ENCODE measurements around the gene RAB27B. TPM values are rescaled to one million over a fixed set of nuclear protein-coding genes. Genes with fewer than 3 reads are reported as not detected.

The RAB27B gene
- total and polyA plus RNA-seq, 4 donors, result under 0.01 to 1.3 (median 0.76) TPM

DNA sequence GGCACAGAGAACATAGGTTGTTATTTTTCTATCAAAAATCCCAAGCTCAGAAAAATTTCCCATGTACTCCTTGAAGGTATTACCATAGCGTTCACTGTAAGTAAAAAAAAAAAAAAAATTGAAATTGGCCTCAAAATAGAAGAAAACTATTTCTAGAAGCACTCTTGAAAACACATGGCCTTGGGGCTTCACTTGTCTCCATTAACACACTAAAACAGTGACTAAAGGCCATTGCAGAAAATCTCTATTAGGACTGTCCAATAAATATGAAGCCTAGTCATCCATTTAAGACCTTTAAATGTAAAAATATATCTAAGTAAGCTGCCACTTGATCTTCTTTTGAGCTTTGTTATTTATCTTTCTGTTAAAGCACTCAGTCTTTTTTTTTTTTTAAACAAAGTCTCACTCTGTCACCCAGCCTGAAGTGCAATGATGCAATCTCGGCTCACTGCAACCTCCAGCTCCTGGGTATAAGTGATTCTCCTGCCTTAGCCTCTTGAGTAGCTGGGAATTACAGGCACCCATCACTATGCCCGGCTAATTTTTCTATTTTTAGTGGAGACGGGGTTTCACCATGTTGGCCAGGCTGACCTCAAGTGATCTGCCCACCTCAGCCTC is 95.2 kb downstream of the RAB27B start:
- H3K4me3 ChIP-seq (ENCODE audit: low read length in 2 of 2), result no peak overlapping the region
- ATAC-seq (ENCODE audit: low FRiP score), result no peak
- 44 to 60% methylated on average over 4 of the region's 4 CpGs for WGBS, 2 donors

DNA sequence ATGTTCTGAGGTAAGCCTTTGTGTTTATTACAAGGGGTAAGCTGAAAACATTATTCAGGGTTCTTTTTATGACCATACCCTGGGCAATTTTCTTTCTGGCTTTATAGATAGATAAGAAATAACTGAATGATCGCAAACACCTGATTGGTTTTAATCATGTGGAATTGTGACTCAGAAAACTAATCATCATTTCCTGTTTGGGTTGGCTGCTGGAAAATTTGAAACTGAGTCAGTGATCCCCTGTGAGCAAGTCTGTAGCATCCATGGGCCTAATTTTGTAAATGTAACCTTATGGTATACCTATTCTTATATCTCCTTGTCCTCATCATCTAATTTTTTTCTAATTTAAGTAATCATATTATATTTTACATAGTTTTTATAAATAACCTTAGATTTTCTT is 96.7 kb downstream of the RAB27B start:
- peaks cover 1% of the 10 kb centered on the region for H3K9me3 ChIP-seq (ENCODE audit: control insufficient read depth, low read length)
- ATAC-seq (ENCODE audit: low FRiP score) (no peak), DNase-seq (no peak)
- H3K4me1 ChIP-seq (ENCODE audit: control insufficient read depth in 1 of 2, insufficient read depth in 2 of 2, low read length in 2 of 2), result no peaks in the 10 kb centered on the region
- H3K4me3 ChIP-seq (ENCODE audit: low read length in 2 of 2), result no peak overlapping the region
- 85 to 98% methylated on average over 1 of the region's 1 CpG for WGBS, 2 donors
- no peak overlapping the region for H3K27ac ChIP-seq (ENCODE audit: low read depth in 1 of 2, low read length in 2 of 2)
- no peaks in the 10 kb centered on the region for H3K27me3 ChIP-seq (ENCODE audit: control insufficient read depth in 1 of 2, insufficient read depth in 2 of 2, low read length in 1 of 2)
- no peaks in the 10 kb centered on the region for H3K36me3 ChIP-seq (ENCODE audit: control insufficient read depth in 1 of 2, insufficient read depth in 2 of 2, low read length in 1 of 2)
- intact Hi-C loops (cut with DNase I), result no loop called here

More for the DNA sequence above, 95.2 kb downstream of the RAB27B start:
- H3K9me3 ChIP-seq (ENCODE audit: control insufficient read depth, low read length), result no peaks in the 10 kb centered on the region
- intact Hi-C loops (cut with DNase I), result no loop called here
- H3K36me3 ChIP-seq (ENCODE audit: control insufficient read depth in 1 of 2, insufficient read depth in 2 of 2, low read length in 1 of 2), result no peaks in the 10 kb centered on the region
- H3K27me3 ChIP-seq (ENCODE audit: control insufficient read depth in 1 of 2, insufficient read depth in 2 of 2, low read length in 1 of 2), result no peaks in the 10 kb centered on the region
- DNase-seq, result no peak
- H3K27ac ChIP-seq (ENCODE audit: low read depth in 1 of 2, low read length in 2 of 2), result no peak overlapping the region
- H3K4me1 ChIP-seq (ENCODE audit: control insufficient read depth in 1 of 2, insufficient read depth in 2 of 2, low read length in 2 of 2), result no peaks in the 10 kb centered on the region

DNA sequence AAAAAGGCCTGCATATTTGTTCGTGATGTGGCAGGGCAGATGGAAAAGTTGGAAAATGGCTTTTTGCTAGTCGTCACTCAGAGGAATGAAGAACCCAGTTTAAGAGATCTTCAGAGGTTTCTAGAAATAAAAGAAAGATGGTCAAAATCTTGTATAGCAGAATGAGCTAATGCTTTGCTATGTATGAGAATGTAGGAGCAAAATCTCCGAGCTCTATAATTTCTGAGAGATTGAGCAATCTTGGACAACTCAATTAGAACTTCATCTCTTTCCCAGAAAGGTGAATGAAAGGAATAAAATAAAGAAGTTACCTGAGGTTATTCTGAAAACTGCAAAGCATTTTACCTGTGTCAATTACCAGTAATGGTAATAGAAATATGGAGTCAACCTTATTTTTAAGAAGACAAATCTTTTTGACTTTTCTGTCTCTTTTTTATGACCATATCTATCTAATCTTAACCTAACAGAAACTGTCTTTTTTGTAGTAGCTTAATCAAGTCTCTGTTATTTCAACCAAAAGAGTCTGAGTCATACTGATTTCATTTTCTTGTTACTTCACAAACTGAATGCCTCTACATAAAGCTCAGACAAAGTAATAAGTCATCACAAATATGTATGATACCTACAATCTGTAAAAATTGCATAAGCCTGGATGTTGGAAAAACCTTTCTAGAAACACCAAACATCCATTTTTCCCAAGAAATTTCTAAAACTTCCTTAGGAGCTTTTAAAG is 98.5 kb downstream of the RAB27B start:
- H3K4me3 ChIP-seq (ENCODE audit: low read length in 2 of 2), result no peak overlapping the region
- H3K27me3 ChIP-seq (ENCODE audit: control insufficient read depth in 1 of 2, insufficient read depth in 2 of 2, low read length in 1 of 2), result no peaks in the 10 kb centered on the region
- no peak overlapping the region for H3K27ac ChIP-seq (ENCODE audit: low read depth in 1 of 2, low read length in 2 of 2)
- no peaks in the 10 kb centered on the region for H3K4me1 ChIP-seq (ENCODE audit: control insufficient read depth in 1 of 2, insufficient read depth in 2 of 2, low read length in 2 of 2)
- ATAC-seq (ENCODE audit: low FRiP score) (no peak), DNase-seq (no peak)
- 87 to 92% methylated on average over 3 of the region's 3 CpGs for WGBS, 2 donors
- intact Hi-C loops (cut with DNase I), result no loop called here
- H3K36me3 ChIP-seq (ENCODE audit: control insufficient read depth in 1 of 2, insufficient read depth in 2 of 2, low read length in 1 of 2), result no peaks in the 10 kb centered on the region
- peaks cover 1% of the 10 kb centered on the region for H3K9me3 ChIP-seq (ENCODE audit: control insufficient read depth, low read length)

DNA sequence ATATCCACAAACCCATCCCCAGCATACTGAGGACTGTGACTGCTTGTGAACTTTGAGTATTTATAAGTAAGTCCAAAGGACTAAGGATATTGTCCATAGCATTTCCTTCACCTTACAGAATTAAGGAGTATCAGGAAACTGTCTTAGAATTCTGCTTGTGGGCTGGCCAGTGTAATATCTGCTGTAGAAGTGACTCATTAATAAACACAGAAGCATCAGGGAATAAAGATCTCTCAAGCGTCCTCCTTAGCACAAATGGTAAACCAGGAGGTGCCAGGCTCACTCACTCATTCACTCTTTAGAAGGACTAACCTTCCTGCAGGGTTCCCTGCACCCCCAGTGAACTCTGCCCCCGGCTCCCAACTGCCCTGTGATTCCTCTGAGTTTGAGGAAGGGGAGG is 100.0 kb downstream of the RAB27B start:
- no peaks in the 10 kb centered on the region for H3K4me1 ChIP-seq (ENCODE audit: control insufficient read depth in 1 of 2, insufficient read depth in 2 of 2, low read length in 2 of 2)
- DNase-seq, result no peak
- no peaks in the 10 kb centered on the region for H3K36me3 ChIP-seq (ENCODE audit: control insufficient read depth in 1 of 2, insufficient read depth in 2 of 2, low read length in 1 of 2)
- 78 to 84% methylated on average over 2 of the region's 2 CpGs for WGBS, 2 donors
- H3K4me3 ChIP-seq (ENCODE audit: low read length in 2 of 2), result no peak overlapping the region
- intact Hi-C loops (cut with DNase I), result no loop called here
- ATAC-seq (ENCODE audit: low FRiP score), result no peak
- no peaks in the 10 kb centered on the region for H3K27me3 ChIP-seq (ENCODE audit: control insufficient read depth in 1 of 2, insufficient read depth in 2 of 2, low read length in 1 of 2)
- H3K27ac ChIP-seq (ENCODE audit: low read depth in 1 of 2, low read length in 2 of 2), result no peak overlapping the region
- H3K9me3 ChIP-seq (ENCODE audit: control insufficient read depth, low read length), result peaks cover 1% of the 10 kb centered on the region

DNA sequence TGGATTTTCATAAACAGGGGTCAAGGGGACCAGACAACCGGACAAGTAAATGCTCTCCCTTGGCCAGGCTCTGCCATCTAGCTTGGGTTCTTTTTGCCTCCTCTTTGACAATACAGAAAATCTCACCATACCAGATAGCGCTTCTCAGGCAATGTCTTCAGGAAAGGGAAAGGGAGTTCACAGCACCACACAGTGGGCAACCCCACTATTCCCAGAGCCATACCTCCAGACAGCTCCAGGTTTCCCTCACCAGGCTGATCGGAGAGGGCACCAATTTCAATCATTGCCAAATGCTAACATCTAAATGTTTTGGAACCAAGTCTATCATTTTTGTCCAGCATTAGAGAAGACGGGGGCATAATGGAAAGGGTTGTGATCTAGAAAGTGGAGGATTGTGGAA is 102.9 kb downstream of the RAB27B start:
- H3K4me1 ChIP-seq (ENCODE audit: control insufficient read depth in 1 of 2, insufficient read depth in 2 of 2, low read length in 2 of 2), result no peaks in the 10 kb centered on the region
- intact Hi-C loops (cut with DNase I), result no loop called here
- H3K27me3 ChIP-seq (ENCODE audit: control insufficient read depth in 1 of 2, insufficient read depth in 2 of 2, low read length in 1 of 2), result no peaks in the 10 kb centered on the region
- no peak for ATAC-seq (ENCODE audit: low FRiP score)
- H3K36me3 ChIP-seq (ENCODE audit: control insufficient read depth in 1 of 2, insufficient read depth in 2 of 2, low read length in 1 of 2), result no peaks in the 10 kb centered on the region
- whole genome bisulfite sequencing, 2 donors, result 94 to 95% methylated on average over 4 of the region's 4 CpGs
- H3K27ac ChIP-seq (ENCODE audit: low read depth in 1 of 2, low read length in 2 of 2), result no peak overlapping the region
- no peak for DNase-seq
- peaks cover 3% of the 10 kb centered on the region for H3K9me3 ChIP-seq (ENCODE audit: control insufficient read depth, low read length)
- H3K4me3 ChIP-seq (ENCODE audit: low read length in 2 of 2), result no peak overlapping the region

DNA sequence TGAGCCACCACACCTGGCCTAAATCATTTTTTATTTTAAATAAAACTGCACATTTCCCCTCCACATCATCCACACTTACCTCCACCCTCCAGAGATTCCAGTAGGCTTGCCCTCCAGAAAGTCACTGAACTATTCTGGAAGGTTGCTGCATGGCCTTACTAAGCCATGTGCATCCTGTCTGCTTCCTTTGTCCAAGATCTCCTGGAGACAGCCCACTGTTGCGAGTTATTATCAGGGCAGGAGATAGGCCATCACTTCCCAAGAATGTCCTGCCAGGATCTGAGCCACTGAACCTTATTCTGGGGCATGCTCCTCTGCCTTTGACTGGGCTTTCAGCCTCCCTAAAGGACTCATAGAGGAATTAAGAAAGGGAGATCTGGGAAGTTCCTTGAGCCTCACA is 104.2 kb downstream of the RAB27B start:
- Histone ChIP-seq H3K27me3 (ENCODE audit: control insufficient read depth in 1 of 2, insufficient read depth in 2 of 2, low read length in 1 of 2) (no peaks in the 10 kb centered on the region), H3K4me1 (ENCODE audit: control insufficient read depth in 1 of 2, insufficient read depth in 2 of 2, low read length in 2 of 2) (no peaks in the 10 kb centered on the region), H3K4me3 (ENCODE audit: low read length in 2 of 2) (no peak overlapping the region), H3K27ac (ENCODE audit: low read depth in 1 of 2, low read length in 2 of 2) (no peak overlapping the region), H3K36me3 (ENCODE audit: control insufficient read depth in 1 of 2, insufficient read depth in 2 of 2, low read length in 1 of 2) (no peaks in the 10 kb centered on the region), H3K9me3 (ENCODE audit: control insufficient read depth, low read length) (peaks cover 3% of the 10 kb centered on the region)
- 0 to 43% methylated on average over 1 of the region's 1 CpG for WGBS, 2 donors
- ATAC-seq (ENCODE audit: low FRiP score) (no peak), DNase-seq (no peak)
- intact Hi-C loops (cut with DNase I), result no loop called here

DNA sequence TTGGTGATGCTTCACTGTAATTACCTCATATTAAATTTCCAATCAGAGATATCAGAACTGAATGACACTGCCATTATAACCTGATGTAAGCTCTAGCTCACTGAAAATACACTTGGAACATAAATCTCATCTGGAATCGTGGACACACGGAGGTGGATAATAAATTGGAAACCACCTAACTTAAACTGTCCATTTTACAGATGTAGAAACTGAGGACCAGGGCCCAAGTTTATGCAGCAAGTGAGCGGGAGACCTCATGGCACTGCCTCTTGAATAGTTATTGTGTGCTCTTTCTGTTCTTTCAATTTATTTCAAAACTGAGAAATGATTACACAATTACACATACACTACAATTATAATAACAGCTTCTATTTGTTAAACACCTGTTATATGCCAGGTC is 110.2 kb downstream of the RAB27B start:
- Histone ChIP-seq H3K4me1 (ENCODE audit: control insufficient read depth in 1 of 2, insufficient read depth in 2 of 2, low read length in 2 of 2) (no peaks in the 10 kb centered on the region), H3K9me3 (ENCODE audit: control insufficient read depth, low read length) (peaks cover 2% of the 10 kb centered on the region), H3K27me3 (ENCODE audit: control insufficient read depth in 1 of 2, insufficient read depth in 2 of 2, low read length in 1 of 2) (no peaks in the 10 kb centered on the region), H3K4me3 (ENCODE audit: low read length in 2 of 2) (no peak overlapping the region), H3K27ac (ENCODE audit: low read depth in 1 of 2, low read length in 2 of 2) (no peak overlapping the region), H3K36me3 (ENCODE audit: control insufficient read depth in 1 of 2, insufficient read depth in 2 of 2, low read length in 1 of 2) (no peaks in the 10 kb centered on the region)
- 88 to 93% methylated on average over 3 of the region's 3 CpGs for WGBS, 2 donors
- DNase-seq (no peak), ATAC-seq (ENCODE audit: low FRiP score) (no peak)
- intact Hi-C loops (cut with DNase I), result no loop called here

DNA sequence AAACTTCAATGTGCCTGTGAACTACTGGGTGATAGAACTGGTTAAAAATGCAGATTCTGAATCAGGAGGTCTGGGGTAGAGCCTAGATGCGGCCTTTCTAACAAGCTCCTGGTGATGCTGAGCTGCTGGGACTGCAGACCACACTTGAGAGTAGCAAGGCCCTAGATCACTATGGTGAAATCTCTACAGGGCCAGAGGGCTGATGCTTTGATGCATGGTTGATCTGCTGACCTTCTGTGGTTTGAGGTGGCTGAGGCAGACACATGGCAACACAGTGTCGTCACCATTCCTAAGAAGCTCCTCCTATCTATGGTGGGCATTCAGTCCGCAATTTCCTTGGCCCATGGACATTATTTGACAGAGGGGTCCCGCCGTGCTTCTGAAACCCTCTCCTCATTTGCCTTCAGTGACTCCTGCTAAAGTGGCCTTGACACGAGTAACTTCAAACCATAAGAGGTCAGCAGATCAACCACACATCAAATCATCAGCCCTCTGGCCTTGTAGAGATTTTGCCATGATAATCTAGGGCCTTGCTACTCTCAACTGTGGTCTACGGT is 111.2 kb downstream of the RAB27B start:
- Histone ChIP-seq H3K4me3 (ENCODE audit: low read length in 2 of 2) (no peak overlapping the region), H3K9me3 (ENCODE audit: control insufficient read depth, low read length) (peaks cover 2% of the 10 kb centered on the region), H3K4me1 (ENCODE audit: control insufficient read depth in 1 of 2, insufficient read depth in 2 of 2, low read length in 2 of 2) (no peaks in the 10 kb centered on the region), H3K36me3 (ENCODE audit: control insufficient read depth in 1 of 2, insufficient read depth in 2 of 2, low read length in 1 of 2) (no peaks in the 10 kb centered on the region), H3K27ac (ENCODE audit: low read depth in 1 of 2, low read length in 2 of 2) (no peak overlapping the region), H3K27me3 (ENCODE audit: control insufficient read depth in 1 of 2, insufficient read depth in 2 of 2, low read length in 1 of 2) (no peaks in the 10 kb centered on the region)
- intact Hi-C loops (cut with DNase I), result no loop called here
- no peak for ATAC-seq (ENCODE audit: low FRiP score)
- DNase-seq, result no peak
- WGBS, 2 donors, result 94 to 95% methylated on average over 7 of the region's 7 CpGs

DNA sequence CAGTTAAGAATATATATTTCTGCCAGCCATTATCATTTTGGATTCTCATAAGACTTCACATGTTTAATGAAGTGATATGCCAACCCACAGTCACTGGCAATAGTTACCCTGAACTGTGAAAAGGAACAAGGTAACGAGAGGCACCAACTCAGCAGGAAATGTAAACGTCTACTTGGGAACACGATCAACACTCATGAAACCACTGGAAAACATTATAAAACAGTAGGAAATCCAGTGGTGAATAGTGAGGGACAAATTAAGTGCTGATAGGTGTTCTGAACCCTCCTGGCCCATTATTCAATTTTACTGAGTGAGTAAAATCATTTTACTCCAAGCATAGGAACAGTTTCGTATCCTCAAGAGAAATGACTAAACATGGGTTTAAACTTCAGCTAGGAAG is 113.9 kb downstream of the RAB27B start:
- no peak for ATAC-seq (ENCODE audit: low FRiP score)
- Histone ChIP-seq H3K27ac (ENCODE audit: low read depth in 1 of 2, low read length in 2 of 2) (no peak overlapping the region), H3K4me1 (ENCODE audit: control insufficient read depth in 1 of 2, insufficient read depth in 2 of 2, low read length in 2 of 2) (no peaks in the 10 kb centered on the region), H3K4me3 (ENCODE audit: low read length in 2 of 2) (no peak overlapping the region), H3K27me3 (ENCODE audit: control insufficient read depth in 1 of 2, insufficient read depth in 2 of 2, low read length in 1 of 2) (no peaks in the 10 kb centered on the region), H3K9me3 (ENCODE audit: control insufficient read depth, low read length) (no peaks in the 10 kb centered on the region), H3K36me3 (ENCODE audit: control insufficient read depth in 1 of 2, insufficient read depth in 2 of 2, low read length in 1 of 2) (no peaks in the 10 kb centered on the region)
- WGBS, 2 donors, result 59 to 63% methylated on average over 4 of the region's 4 CpGs
- intact Hi-C loops (cut with DNase I), result no loop called here
- DNase-seq, result no peak
